WTC11 (cell line): ENCODE results near the gene C2orf72.

Source experiments
- GABPB1 ChIP-seq: sonication (generic); formaldehyde crosslinking; IDR thresholded peaks from 2 replicates; pipeline ENCODE4 v1.8.1; 2023; ENCODE audit warnings: mild to moderate bottlenecking, missing genetic modification reagents
- ZNF121 ChIP-seq: sonication (generic); formaldehyde crosslinking; IDR thresholded peaks from 2 replicates; pipeline ENCODE4 v1.8.0; 2023; ENCODE audit warnings: missing genetic modification reagents
- TF ChIP-seq, protein P1 (sequence below): fragments of 200-600 bp; IDR thresholded peaks from 2 replicates; pipeline ENCODE4 v1.8.0; 2022; ENCODE audit warnings: antibody characterized with exemption
- TF ChIP-seq, protein P2 (sequence below): sonication (generic); formaldehyde crosslinking; IDR thresholded peaks from 2 replicates; pipeline ENCODE4 v1.8.1; 2022; ENCODE audit warnings: mild to moderate bottlenecking, moderate library complexity, missing genetic modification reagents

DNA sequence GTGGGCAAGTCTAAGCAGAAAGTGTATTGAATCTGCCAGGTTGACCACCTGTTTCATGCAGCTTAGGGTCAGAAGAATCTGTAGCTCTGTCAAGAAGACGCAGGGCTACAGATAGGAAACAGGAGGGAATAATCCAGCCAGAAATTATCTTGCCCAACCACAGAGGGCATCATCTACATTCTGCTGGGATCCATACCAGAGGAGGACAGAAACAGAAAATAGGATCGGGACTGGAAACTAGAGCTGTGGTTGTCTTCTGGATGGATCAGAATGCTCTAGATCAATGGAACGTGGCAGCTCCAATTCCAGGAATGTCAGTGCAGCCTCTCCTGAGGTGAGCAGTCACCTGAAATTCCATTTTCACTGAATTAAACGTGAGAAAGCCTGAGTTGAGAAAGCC lies 37.8 kb upstream of the C2orf72 start:
- no peak for TF ChIP-seq GABPB1 (CRISPR knock-in tag)
- TF ChIP-seq, protein P1, sequence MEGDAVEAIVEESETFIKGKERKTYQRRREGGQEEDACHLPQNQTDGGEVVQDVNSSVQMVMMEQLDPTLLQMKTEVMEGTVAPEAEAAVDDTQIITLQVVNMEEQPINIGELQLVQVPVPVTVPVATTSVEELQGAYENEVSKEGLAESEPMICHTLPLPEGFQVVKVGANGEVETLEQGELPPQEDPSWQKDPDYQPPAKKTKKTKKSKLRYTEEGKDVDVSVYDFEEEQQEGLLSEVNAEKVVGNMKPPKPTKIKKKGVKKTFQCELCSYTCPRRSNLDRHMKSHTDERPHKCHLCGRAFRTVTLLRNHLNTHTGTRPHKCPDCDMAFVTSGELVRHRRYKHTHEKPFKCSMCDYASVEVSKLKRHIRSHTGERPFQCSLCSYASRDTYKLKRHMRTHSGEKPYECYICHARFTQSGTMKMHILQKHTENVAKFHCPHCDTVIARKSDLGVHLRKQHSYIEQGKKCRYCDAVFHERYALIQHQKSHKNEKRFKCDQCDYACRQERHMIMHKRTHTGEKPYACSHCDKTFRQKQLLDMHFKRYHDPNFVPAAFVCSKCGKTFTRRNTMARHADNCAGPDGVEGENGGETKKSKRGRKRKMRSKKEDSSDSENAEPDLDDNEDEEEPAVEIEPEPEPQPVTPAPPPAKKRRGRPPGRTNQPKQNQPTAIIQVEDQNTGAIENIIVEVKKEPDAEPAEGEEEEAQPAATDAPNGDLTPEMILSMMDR: no peak
- TF ChIP-seq, protein P2, sequence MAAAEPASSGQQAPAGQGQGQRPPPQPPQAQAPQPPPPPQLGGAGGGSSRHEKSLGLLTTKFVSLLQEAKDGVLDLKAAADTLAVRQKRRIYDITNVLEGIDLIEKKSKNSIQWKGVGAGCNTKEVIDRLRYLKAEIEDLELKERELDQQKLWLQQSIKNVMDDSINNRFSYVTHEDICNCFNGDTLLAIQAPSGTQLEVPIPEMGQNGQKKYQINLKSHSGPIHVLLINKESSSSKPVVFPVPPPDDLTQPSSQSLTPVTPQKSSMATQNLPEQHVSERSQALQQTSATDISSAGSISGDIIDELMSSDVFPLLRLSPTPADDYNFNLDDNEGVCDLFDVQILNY (CRISPR knock-in tag): no peak
- no peak for TF ChIP-seq ZNF121
